ENCODE results near the gene ZNF777. TPM values are rescaled to one million over a fixed set of nuclear protein-coding genes. Genes with fewer than 3 reads are reported as not detected.

Gene ZNF777
- total and polyA plus RNA-seq, 5 donors from 2014 or later = 0.46 to 13.4 (median 1.4) TPM

DNA sequence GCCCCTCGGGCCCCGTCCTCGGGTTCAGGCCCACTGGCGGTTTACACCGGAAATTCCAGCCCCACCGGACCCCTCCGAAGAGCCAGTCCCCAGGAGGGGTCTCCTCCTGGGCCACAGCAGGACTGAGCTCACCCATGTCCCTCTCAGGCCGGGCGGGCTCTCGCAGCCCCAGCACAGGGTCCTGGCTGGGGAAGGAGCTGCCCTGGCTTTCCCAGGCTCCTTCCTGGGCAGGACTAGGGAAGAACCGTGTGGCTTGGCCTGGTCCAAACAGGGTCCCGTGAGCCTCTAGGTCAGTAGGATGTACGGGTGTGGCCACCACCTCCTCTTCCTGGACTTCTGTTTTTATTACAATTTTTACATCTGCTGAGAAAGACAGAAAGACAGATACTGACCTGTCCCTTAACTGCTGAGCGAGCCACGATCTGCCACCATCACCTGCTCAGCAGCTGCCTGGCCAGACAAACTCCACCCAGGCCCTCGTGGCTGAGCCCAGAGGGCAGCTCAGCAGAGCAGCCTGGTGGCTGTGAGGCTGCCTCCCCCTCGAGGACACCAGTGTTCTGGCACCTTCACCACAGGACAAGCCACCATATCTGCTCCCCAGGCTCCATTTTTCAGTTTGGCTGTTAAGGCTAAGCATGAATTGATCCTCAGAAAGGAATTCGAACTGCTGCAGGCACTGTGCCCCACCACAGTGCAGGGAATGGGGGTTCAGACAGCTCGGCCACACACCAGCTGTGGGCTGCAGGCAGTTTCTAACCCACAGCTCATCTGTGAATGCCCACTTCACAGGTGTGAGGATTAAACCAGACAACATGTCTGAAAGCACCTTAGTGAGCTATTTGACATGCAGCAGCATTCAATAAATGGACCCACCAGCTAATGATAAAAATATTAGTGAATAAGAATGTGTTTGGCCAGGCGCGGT is 14.5 kb upstream of the ZNF777 start:
- H3K27ac Mint-ChIP-seq = peak overlapping the region in 1 of 3 donors; percentile 31
- Histone ChIP-seq H3K9me3 (ENCODE audit: control insufficient read depth in 2 of 2, low read length in 2 of 2) (no peaks in the 10 kb centered on the region), H3K4me1 (ENCODE audit: control insufficient read depth, insufficient read depth, low read length, poor library complexity, severe bottlenecking) (no peaks in the 10 kb centered on the region), H3K4me3 (ENCODE audit: low read depth, low read length) (no peak overlapping the region), H3K27me3 (ENCODE audit: control insufficient read depth, insufficient read depth, low read length) (no peaks in the 10 kb centered on the region), H3K27ac (ENCODE audit: insufficient read depth, low read length, poor library complexity, severe bottlenecking) (no peak overlapping the region), H3K36me3 (ENCODE audit: control insufficient read depth, insufficient read depth, low read length) (peaks cover 49% of the 10 kb centered on the region)
- peaks cover 2 to 15% (median 4%) of the 10 kb centered on the region in 4 donors for H3K4me1 Mint-ChIP-seq
- DNase-seq (no peak), ATAC-seq (ENCODE audit: low read depth in 2 of 2) (no peak)
- no peaks in the 10 kb centered on the region for H3K27me3 Mint-ChIP-seq
- H3K36me3 Mint-ChIP-seq = peaks cover 53% of the 10 kb centered on the region
- H3K9me3 Mint-ChIP-seq = peaks cover 0 to 6% (median 2%) of the 10 kb centered on the region in 7 donors
- no peak overlapping the region for H3K4me3 Mint-ChIP-seq

DNA sequence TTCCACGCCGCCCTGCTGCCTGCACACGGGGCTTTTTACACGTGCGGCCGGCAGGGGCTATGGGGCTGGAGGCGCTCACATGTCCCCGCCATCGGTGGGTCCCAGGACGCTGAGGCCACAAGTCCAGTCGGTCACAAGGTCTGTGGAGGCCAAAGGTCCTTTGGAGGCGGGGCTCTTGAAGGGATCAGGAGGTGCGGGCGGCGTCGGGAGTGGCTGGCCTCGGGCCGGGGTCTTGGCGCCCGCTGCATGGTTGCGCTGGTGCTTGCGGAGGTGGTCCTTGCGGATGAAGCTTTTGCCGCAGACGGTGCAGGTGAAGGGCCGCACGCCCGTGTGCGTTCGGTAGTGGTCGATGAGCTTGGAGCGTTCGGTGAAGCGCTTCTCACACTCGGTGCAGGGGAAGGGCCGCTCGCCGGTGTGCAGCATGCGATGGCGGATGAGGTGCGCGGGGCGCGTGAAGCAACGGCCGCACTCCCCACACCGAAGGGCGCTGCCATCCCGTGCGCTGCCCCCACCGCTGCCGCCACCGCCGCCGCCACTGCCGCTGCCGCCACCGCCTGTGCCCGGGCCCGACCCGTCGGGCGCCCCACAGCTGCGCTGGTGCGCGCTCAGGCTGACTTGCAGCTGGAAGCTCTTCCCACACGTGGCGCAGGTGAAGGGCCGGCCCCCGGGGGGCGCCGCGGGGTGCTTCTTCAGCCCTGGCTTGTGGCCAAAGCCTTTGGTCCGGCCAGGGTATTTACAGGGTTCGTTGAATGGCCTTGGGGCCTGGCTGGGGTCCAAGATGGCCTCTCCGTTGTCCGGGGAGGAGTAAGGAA is 13.7 kb upstream of the ZNF777 start:
- H3K27me3 Mint-ChIP-seq = no peaks in the 10 kb centered on the region
- H3K4me1 ChIP-seq (ENCODE audit: control insufficient read depth, insufficient read depth, low read length, poor library complexity, severe bottlenecking) = no peaks in the 10 kb centered on the region
- H3K36me3 ChIP-seq (ENCODE audit: control insufficient read depth, insufficient read depth, low read length) = peaks cover 46% of the 10 kb centered on the region
- H3K27ac Mint-ChIP-seq = no peak overlapping the region
- DNase-seq (no peak), ATAC-seq (ENCODE audit: low read depth in 2 of 2) (no peak)
- H3K4me1 Mint-ChIP-seq = peaks cover 2 to 14% (median 4%) of the 10 kb centered on the region in 4 donors
- H3K27ac ChIP-seq (ENCODE audit: insufficient read depth, low read length, poor library complexity, severe bottlenecking) = no peak overlapping the region
- H3K4me3 ChIP-seq (ENCODE audit: low read depth, low read length) = no peak overlapping the region
- H3K36me3 Mint-ChIP-seq = peaks cover 53% of the 10 kb centered on the region
- H3K9me3 Mint-ChIP-seq = peaks cover 0 to 6% (median 2%) of the 10 kb centered on the region in 7 donors
- H3K27me3 ChIP-seq (ENCODE audit: control insufficient read depth, insufficient read depth, low read length) = no peaks in the 10 kb centered on the region
- no peaks in the 10 kb centered on the region for H3K9me3 ChIP-seq (ENCODE audit: control insufficient read depth in 2 of 2, low read length in 2 of 2)
- no peak overlapping the region for H3K4me3 Mint-ChIP-seq

DNA sequence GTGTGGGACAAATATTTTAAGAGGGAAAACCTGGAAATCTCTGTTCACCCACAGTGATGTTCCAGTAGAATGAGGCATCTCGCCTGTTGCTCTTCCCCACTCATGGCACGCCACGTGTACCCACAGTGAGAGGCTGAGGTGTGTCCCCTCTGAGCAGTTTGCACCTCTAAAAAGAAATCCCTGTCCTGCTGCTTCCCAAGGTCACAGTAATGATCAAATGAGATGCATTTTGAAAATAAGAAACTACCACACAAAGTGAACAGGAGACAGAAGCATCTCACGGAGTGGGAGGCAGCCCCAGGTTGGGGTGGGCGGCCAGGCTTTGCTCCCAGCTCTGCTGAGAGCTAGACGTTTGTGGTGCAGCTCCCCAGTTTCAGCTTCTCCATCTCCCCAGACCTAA is 12.4 kb upstream of the ZNF777 start:
- no peak overlapping the region for H3K4me3 ChIP-seq (ENCODE audit: low read depth, low read length)
- Mint-ChIP-seq H3K27me3 (no peaks in the 10 kb centered on the region), H3K4me3 (no peak overlapping the region), H3K27ac (no peak overlapping the region), H3K4me1 (peaks cover 0 to 2% (median 1%) of the 10 kb centered on the region in 4 donors), H3K36me3 (peaks cover 41% of the 10 kb centered on the region), H3K9me3 (no peaks in the 10 kb centered on the region)
- no peak overlapping the region for H3K27ac ChIP-seq (ENCODE audit: insufficient read depth, low read length, poor library complexity, severe bottlenecking)
- no peaks in the 10 kb centered on the region for H3K27me3 ChIP-seq (ENCODE audit: control insufficient read depth, insufficient read depth, low read length)
- DNase-seq (no peak), ATAC-seq (ENCODE audit: low read depth in 2 of 2) (no peak)
- peaks cover 44% of the 10 kb centered on the region for H3K36me3 ChIP-seq (ENCODE audit: control insufficient read depth, insufficient read depth, low read length)
- H3K9me3 ChIP-seq (ENCODE audit: control insufficient read depth in 2 of 2, low read length in 2 of 2) = no peaks in the 10 kb centered on the region
- H3K4me1 ChIP-seq (ENCODE audit: control insufficient read depth, insufficient read depth, low read length, poor library complexity, severe bottlenecking) = no peaks in the 10 kb centered on the region

DNA sequence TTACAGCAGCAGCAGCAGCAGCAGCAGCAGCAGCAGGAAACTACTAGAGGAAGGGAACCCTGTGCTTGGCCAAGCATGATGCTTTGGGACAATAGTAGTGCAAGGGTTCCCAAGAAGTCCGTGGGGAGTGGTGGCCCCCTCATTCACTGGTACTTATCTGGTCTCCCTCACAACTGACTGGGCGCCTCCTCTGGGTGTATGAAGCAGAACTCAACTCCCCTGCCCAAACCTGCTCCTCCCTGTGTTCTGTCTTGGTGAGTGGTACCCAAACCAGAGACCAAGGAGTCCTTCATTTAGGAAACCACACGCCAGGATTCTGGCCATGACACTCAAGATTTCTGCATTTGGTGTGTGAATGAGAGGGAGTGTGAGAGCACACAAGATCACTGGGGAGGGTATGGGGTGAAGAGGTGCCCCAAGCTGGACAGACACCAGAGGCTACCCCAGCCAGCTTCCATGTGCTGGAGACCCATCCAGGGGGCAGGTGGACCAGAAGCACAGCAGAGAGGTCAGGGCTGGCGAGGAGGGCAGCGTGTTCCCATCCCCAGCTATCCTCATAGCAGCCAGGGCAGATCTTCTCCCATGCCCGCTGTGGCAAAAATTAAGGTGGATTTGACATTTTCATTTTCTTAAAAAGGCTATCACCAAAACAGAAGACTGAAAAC is 10.6 kb upstream of the ZNF777 start:
- Mint-ChIP-seq H3K27ac (no peak overlapping the region), H3K4me3 (no peak overlapping the region), H3K36me3 (peaks cover 33% of the 10 kb centered on the region), H3K27me3 (peaks cover 5% of the 10 kb centered on the region), H3K9me3 (peaks cover 0 to 3% (median 0%) of the 10 kb centered on the region in 7 donors), H3K4me1 (peaks cover 0 to 2% (median under 1%) of the 10 kb centered on the region in 4 donors)
- ATAC-seq (ENCODE audit: low read depth in 2 of 2) = no peak
- H3K4me3 ChIP-seq (ENCODE audit: low read depth, low read length) = no peak overlapping the region
- H3K9me3 ChIP-seq (ENCODE audit: control insufficient read depth in 2 of 2, low read length in 2 of 2) = no peaks in the 10 kb centered on the region
- H3K36me3 ChIP-seq (ENCODE audit: control insufficient read depth, insufficient read depth, low read length) = peaks cover 32% of the 10 kb centered on the region
- H3K4me1 ChIP-seq (ENCODE audit: control insufficient read depth, insufficient read depth, low read length, poor library complexity, severe bottlenecking) = no peaks in the 10 kb centered on the region
- H3K27me3 ChIP-seq (ENCODE audit: control insufficient read depth, insufficient read depth, low read length) = peaks cover 4% of the 10 kb centered on the region
- no peak for DNase-seq
- H3K27ac ChIP-seq (ENCODE audit: insufficient read depth, low read length, poor library complexity, severe bottlenecking) = no peak overlapping the region

DNA sequence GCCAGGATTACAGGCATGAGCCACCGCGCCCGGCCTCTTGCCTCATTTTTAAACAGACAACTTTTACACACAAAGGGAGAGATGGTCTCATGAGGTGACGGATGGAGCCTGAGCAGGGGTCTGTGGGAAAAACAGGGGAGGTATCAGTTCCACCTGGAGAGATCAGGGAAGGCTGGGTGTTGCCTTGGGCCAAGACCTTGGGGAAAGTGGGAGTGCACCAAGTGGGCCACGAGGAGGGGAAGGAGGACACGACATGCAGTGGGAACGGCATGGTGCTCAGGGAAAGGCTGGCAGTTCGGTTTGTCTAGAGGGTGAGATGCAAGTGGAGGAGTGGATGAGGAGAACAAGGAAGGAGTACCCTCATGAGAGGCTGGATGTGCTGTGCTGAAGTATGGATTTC is 8.9 kb upstream of the ZNF777 start:
- Histone ChIP-seq H3K36me3 (ENCODE audit: control insufficient read depth, insufficient read depth, low read length) (peaks cover 19% of the 10 kb centered on the region), H3K27me3 (ENCODE audit: control insufficient read depth, insufficient read depth, low read length) (peaks cover 9% of the 10 kb centered on the region), H3K4me3 (ENCODE audit: low read depth, low read length) (no peak overlapping the region), H3K27ac (ENCODE audit: insufficient read depth, low read length, poor library complexity, severe bottlenecking) (no peak overlapping the region), H3K9me3 (ENCODE audit: control insufficient read depth in 2 of 2, low read length in 2 of 2) (peaks cover 0 to 2% of the 10 kb centered on the region in 2 experiments), H3K4me1 (ENCODE audit: control insufficient read depth, insufficient read depth, low read length, poor library complexity, severe bottlenecking) (no peaks in the 10 kb centered on the region)
- Mint-ChIP-seq H3K9me3 (peaks cover 0 to 4% (median 0%) of the 10 kb centered on the region in 7 donors), H3K27me3 (peaks cover 16% of the 10 kb centered on the region), H3K4me3 (no peak overlapping the region), H3K27ac (no peak overlapping the region), H3K4me1 (peaks cover 0 to 2% (median under 1%) of the 10 kb centered on the region in 4 donors), H3K36me3 (peaks cover 24% of the 10 kb centered on the region)
- DNase-seq (no peak), ATAC-seq (ENCODE audit: low read depth in 2 of 2) (no peak)

DNA sequence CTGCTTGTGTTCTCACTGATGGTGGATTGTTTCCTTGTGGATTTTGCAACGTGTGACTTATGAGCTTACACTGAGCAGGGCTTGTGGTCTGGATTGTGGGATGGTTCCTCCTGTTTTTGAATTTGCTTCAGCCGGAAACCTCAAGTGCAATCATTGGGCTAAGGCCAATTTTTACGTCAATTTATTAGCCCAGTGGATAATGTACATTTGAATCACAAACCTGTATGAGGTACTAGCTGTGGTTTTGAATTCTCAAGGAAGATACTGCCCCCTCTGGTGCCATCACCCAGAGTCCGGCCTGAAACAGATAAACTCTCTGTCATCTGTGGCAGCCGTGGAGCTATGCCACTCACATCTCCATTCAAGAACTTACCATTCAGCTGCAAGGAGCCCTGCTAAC is 7.3 kb upstream of the ZNF777 start:
- peaks cover 0 to 4% (median 0%) of the 10 kb centered on the region in 7 donors for H3K9me3 Mint-ChIP-seq
- peaks cover 9% of the 10 kb centered on the region for H3K36me3 ChIP-seq (ENCODE audit: control insufficient read depth, insufficient read depth, low read length)

DNA sequence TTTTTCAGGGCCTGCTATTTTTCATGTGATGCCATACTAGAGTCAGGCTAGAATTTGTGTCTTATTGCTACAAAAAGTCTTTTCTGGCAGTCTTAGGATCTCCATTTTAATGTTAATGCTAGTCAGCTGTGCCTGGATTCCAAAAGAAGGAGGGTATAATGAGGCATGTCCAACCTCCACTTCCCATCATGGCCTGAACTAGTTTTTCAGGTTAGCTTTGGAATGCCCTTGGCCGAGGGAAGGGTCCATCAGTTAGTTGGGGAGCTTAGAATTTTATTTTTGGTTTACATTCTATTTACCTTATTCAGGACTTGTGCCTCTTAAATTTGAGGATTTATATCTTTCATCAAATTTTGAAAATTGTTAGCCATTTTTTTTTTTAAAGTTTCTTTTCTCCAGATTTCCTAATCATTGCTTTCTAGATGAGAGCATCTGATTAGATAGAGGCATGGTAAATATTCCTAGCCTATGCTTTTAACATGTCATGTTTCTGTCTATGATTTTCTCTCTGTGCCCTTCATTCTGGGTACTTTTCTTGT is 6.5 kb upstream of the ZNF777 start:
- peaks cover 0 to 2% (median 1%) of the 10 kb centered on the region in 4 donors for H3K4me1 Mint-ChIP-seq
- H3K27me3 Mint-ChIP-seq = peaks cover 25% of the 10 kb centered on the region
- Histone ChIP-seq H3K27me3 (ENCODE audit: control insufficient read depth, insufficient read depth, low read length) (peaks cover 16% of the 10 kb centered on the region), H3K9me3 (ENCODE audit: control insufficient read depth in 2 of 2, low read length in 2 of 2) (peaks cover 0 to 2% of the 10 kb centered on the region in 2 experiments), H3K36me3 (ENCODE audit: control insufficient read depth, insufficient read depth, low read length) (peaks cover 1% of the 10 kb centered on the region), H3K4me3 (ENCODE audit: low read depth, low read length) (no peak overlapping the region), H3K27ac (ENCODE audit: insufficient read depth, low read length, poor library complexity, severe bottlenecking) (no peak overlapping the region), H3K4me1 (ENCODE audit: control insufficient read depth, insufficient read depth, low read length, poor library complexity, severe bottlenecking) (no peaks in the 10 kb centered on the region)
- peaks cover 0 to 4% (median 0%) of the 10 kb centered on the region in 7 donors for H3K9me3 Mint-ChIP-seq
- peaks cover 9% of the 10 kb centered on the region for H3K36me3 Mint-ChIP-seq
- ATAC-seq (ENCODE audit: low read depth in 2 of 2) = no peak
- no peak overlapping the region for H3K4me3 Mint-ChIP-seq
- no peak for DNase-seq
- H3K27ac Mint-ChIP-seq = no peak overlapping the region

More for the DNA sequence above, 7.3 kb upstream of the ZNF777 start:
- peaks cover 0 to 2% (median under 1%) of the 10 kb centered on the region in 4 donors for H3K4me1 Mint-ChIP-seq
- DNase-seq (no peak), ATAC-seq (ENCODE audit: low read depth in 2 of 2) (no peak)
- H3K27ac ChIP-seq (ENCODE audit: insufficient read depth, low read length, poor library complexity, severe bottlenecking) = no peak overlapping the region
- H3K4me1 ChIP-seq (ENCODE audit: control insufficient read depth, insufficient read depth, low read length, poor library complexity, severe bottlenecking) = no peaks in the 10 kb centered on the region
- peaks cover 15% of the 10 kb centered on the region for H3K27me3 ChIP-seq (ENCODE audit: control insufficient read depth, insufficient read depth, low read length)
- peaks cover 17% of the 10 kb centered on the region for H3K36me3 Mint-ChIP-seq
- H3K27me3 Mint-ChIP-seq = peaks cover 23% of the 10 kb centered on the region
- H3K27ac Mint-ChIP-seq = no peak overlapping the region
- peaks cover 0 to 2% of the 10 kb centered on the region in 2 experiments for H3K9me3 ChIP-seq (ENCODE audit: control insufficient read depth in 2 of 2, low read length in 2 of 2)
- no peak overlapping the region for H3K4me3 ChIP-seq (ENCODE audit: low read depth, low read length)
- H3K4me3 Mint-ChIP-seq = no peak overlapping the region

Measured in CD4-positive, CD25-positive, alpha-beta regulatory T cell (primary cell).